HFF-Myc (cell line): Measurements from ENCODE around the gene MYEF2.
A peak's percentile ranks its signal among the peaks of the same experiment; 100 is the strongest.

ENCODE experiments used
- DNase-seq: peaks from one replicate; pipeline ENCODE4 v3.0.0-alpha.2; 2011; ENCODE audit warnings: low read depth; ENCODE audit errors: extremely low read depth
- H3K4me3 ChIP-seq: replicated peaks from 2 replicates; pipeline ENCODE4 v1.5.1; 2011; ENCODE audit warnings: low read depth, mild to moderate bottlenecking, control low read depth, low read length
- CTCF ChIP-seq: IDR thresholded peaks from 2 replicates; pipeline ENCODE4 v1.5.1; 2012; ENCODE audit warnings: mild to moderate bottlenecking, low read depth, low read length, control low read depth; ENCODE audit errors: missing control alignments

The MYEF2 gene

GRCh38 chr15:48126667-48127355 lies 51.3 kb downstream of the MYEF2 start:
- no peak overlapping the region for H3K4me3 ChIP-seq
- no peak for DNase-seq
- TF ChIP-seq CTCF, result no peak

GRCh38 chr15:48121849-48122248 lies 56.2 kb downstream of the MYEF2 start:
- TF ChIP-seq CTCF, result no peak
- no peak overlapping the region for H3K4me3 ChIP-seq
- DNase-seq, result no peak

GRCh38 chr15:48120745-48121144 lies 57.4 kb downstream of the MYEF2 start, which contains the start of gene SLC24A5:
TSS of gene SLC24A5 (plus strand) at chr15:48120990. CDS start at chr15:48121045, 55 bp downstream.
- no peak within 1 kb of the TSS for H3K4me3 ChIP-seq
- TF ChIP-seq CTCF, result no peak
- DNase-seq, result no peak

GRCh38 chr15:48119277-48119676 lies 58.8 kb downstream of the MYEF2 start:
- no peak overlapping the region for H3K4me3 ChIP-seq
- DNase-seq, result no peak
- TF ChIP-seq CTCF, result no peak

GRCh38 chr15:48112242-48112641 lies 65.9 kb downstream of the MYEF2 start:
- TF ChIP-seq CTCF, result peak; percentile 56
- no peak for DNase-seq
- H3K4me3 ChIP-seq, result no peak overlapping the region

- no peak for DNase-seq
- peak; percentile 10 for TF ChIP-seq CTCF
- H3K4me3 ChIP-seq, result no peak overlapping the region
Measured at GRCh38 chr15:48109856-48110531, 68.1 kb downstream of the MYEF2 start.

GRCh38 chr15:48109212-48109611 lies 68.9 kb downstream of the MYEF2 start:
- no peak for TF ChIP-seq CTCF
- no peak overlapping the region for H3K4me3 ChIP-seq
- DNase-seq, result no peak
